Right forelimb (tissue), 1 donor: ENCODE results near the gene SLC18B1.

Source experiments
- DNase-seq: peaks from one replicate; pipeline ENCODE4 v3.0.0-alpha.2; 2018

SLC18B1 gene

GRCh38 chr6:132741281-132741680 lies 57.2 kb downstream of the SLC18B1 start:
- no peak for DNase-seq

DNA sequence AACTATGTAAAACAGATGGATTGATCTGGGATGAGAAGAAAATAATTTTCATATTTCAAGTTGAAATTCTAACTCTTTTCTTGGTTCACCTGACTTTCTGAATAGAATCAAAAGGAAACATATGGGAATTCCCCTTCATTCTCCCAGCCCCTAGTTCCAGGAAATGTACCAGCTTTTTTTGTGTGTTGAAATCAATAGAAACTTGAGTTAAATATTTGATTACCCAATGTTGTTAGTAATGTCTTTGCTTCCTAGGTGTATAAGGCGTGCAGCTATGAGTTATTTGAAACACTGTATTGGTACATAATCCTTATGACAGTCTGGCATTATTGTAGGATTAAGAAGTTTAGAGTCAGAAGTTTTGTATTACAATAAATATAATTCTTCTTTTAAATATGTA lies 62.2 kb downstream of the SLC18B1 start:
- DNase-seq: no peak

GRCh38 chr6:132734694-132735236 lies 63.7 kb downstream of the SLC18B1 start:
- no peak for DNase-seq

DNA sequence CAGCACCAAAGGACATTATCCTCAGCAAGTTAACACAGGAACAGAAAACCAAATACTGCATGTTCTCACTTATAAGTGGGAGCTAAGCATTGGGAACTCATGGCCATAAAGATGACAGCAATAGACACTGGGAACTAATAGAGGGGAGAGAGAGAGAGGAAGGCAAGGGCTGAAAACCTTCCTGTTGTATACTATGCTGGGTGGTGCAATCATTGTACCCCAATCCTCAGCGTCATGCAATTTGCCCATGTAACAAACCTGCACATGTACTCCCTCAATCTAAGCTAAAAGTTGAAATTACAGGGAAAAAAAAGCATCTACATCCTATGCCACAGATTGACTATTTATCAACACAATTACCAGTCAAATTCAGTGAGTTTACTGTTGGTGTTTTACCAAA lies 64.6 kb downstream of the SLC18B1 start:
- no peak for DNase-seq

DNA sequence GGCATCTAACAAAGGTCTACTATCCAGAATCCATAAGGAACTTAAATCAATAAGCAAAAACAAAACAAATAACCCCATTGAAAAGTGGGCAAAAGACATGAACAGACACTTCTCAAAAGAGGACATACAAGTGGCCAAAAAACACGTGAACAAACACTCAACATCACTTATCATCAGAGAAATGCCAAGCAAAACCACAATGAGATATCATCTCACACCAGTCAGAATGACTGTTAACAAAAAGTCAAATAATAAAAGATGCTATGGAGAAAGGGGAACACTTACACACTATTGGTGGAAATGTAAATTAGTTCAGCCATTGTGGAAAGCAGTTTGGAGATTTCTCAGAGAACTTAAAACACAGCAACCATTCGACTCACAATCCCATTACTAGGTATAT lies 65.2 kb downstream of the SLC18B1 start:
- no peak for DNase-seq

- DNase-seq: no peak
Measured at GRCh38 chr6:132731086-132731485, 67.4 kb downstream of the SLC18B1 start.

DNA sequence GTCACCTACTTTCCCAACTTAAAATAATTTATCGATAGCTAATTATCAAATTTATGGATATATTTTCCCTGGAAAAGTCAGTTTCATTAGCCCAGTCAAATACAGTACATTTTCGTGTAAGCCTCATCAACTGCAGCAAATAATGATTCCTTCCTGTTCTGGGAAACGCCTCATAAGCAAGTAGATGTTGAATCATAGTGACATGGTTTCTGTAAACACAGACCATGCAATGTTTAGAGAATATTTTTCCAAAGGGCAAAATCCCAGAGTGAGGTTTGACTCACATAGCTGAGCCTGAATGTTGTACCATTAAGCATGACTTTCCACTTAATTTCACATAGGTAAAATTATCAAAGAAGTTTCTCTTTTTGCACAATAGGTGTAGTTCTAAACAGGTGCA lies 67.9 kb downstream of the SLC18B1 start:
- DNase-seq: no peak

DNA sequence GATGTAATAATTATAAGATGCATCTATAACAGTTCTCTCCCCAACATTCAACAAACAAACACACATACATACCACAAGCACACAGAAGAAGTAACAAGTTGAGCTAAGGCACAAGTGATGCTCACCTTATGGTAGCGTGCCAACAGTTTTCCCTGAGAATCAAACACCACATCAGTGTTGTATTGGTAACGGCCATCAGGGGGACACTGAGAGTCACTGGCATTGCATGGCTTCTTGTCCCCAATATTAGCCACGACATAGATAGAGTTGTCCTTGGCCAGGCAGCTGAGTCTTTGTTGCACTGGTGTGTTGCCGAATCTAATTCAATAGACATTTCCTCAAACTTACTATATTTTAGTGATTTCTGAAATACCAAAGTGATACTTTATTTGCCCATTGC lies 69.8 kb downstream of the SLC18B1 start:
- DNase-seq: no peak

DNA sequence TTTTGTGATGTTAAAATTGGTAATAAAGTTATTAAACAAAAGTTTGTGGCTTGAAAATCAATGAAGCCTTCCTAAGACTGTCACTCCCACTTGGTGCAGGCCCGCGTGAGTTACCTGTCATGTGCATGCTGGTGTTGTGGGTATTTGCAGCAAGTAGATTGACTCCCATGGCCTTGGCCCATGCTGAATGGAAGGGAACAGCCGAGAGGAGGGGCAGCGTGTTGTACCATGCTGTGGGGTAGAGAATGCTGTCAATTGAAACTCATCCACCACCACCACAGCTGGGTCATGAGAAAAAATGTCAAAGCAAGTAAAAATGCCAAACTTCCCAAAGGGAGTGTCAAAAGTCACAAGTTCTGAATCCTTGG lies 71.8 kb downstream of the SLC18B1 start:
- no peak for DNase-seq

DNA sequence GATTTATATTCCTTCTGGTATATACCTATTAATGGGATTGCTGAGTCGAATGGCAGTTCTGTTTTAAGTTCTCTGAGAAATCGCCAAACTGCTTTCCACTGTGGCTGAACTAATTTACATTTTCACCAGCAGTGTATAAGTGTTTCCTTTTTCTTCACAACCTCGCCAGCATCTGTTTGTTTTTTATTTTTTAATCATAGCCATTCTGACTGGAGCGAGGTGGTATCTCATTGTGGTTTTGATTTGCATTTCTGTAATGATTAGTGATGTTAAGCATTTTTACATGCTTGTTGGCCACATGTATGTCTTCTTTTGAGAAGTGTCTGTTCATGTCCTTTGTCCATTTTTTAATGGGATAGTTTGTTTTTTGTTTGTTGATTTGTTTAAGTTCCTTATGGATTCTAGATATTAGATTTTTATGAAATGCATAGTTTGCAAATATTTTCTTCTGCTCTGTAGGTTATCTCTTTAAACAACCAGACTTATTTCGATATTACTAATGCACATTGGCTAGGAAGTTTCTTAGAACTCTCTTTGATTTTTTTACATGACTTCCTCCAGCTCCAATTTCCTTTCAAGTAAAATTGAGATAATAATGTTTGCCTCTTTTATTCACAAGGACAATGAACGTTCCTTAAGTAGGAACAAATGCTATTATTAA lies 72.4 kb downstream of the SLC18B1 start:
- no peak for DNase-seq

- DNase-seq: no peak
Measured at GRCh38 chr6:132725471-132725870, 73.0 kb downstream of the SLC18B1 start.

DNA sequence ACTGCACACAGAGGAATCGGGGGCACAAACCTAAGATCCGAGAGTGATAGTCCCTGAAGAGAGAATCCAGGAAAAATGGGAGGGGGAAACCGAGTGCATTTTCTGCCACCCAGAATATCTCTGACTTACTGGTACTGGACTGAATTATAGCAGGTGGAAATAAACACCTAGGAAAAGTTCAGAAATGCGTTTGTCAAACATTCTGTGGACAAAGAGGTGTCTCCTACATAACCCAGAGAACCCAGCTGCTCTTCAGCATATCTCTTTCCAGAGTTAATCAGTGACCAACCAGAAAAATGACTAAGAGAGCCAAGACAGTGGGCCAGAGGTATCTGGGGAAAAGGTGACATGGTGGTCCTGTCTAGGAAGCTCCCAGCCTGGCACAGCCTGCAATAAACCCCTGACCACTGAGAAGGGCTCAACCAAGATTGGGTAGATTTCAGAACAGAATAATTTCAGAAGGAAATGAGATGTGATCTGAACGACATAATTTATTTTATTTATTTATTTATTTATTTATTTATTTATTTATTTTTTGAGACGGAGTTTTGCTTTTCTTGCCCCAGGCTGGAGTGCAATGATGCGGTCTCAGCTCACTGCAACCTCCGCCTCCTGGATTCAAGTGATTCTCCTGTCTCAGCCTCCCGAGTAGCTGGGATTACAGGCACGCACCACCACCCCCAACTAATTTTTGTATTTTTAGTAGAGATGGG lies 78.5 kb downstream of the SLC18B1 start:
- no peak for DNase-seq
